Activated T-helper 1 cell treated with anti-CD3 and anti-CD28 coated beads, Interleukin-2, amount 50 U/mL, for 16 hours (primary cell): ENCODE results near the gene DNMBP.
"Not testable (repeated sequence)": the region's sequence is repeated elsewhere in the genome, so short reads cannot be mapped to it uniquely, and the experiment has no call there.

ENCODE experiments used
- DNase-seq, 2 donors: peaks; one replicate each; pipeline ENCODE4 v3.0.0-alpha.2; 2020; ENCODE audit warnings: low read depth in 1 of 2, low spot score in 1 of 2

DNMBP gene

DNA sequence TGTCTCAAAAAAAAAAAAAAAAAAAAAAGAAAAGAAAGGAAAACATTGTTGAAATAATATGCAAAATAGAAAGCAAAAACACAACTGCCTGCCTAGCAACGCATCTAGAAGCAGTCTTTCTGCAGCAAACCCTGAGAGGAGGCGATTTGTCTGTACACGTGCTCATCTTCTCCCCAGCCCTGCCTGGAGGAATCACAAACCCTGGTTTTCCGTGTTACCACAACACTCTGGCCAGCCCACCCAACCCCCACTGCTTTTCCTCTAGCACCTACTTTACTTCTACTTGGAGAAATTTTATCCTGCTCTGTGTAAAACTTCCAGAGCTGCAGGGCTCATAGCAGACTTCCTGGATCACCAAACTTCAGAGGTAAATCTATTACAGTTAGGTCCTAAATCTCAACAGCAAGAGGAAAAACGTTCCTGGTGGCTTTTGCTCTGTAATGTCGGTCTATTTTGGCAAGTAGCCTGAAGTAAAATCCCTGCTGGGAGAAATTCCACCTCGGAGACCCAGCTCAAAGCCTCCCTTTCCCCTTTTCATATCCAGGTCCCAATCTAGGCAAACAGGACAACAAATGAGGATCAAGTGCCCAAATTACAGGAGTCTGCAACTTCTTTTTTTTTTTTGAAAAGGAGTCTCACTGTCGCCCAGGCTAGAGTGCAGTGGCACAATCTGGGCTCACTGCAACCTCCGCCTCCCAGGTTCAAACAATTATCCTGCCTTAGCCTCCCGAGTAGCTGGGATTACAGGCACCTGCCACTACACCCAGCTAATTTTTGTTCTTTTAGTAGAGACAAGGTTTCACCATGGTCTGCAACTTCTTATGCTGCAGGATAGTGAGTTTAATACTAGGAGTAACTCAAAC lies 91.6 kb downstream of the DNMBP start:
- DNase-seq: no peak

- no peak for DNase-seq
Observed at GRCh38 chr10:99916776-99917175, 93.0 kb downstream of the DNMBP start.

GRCh38 chr10:99915414-99915813 lies 94.3 kb downstream of the DNMBP start:
- DNase-seq: no peak

GRCh38 chr10:99914236-99914635 lies 95.5 kb downstream of the DNMBP start:
- no peak for DNase-seq

DNA sequence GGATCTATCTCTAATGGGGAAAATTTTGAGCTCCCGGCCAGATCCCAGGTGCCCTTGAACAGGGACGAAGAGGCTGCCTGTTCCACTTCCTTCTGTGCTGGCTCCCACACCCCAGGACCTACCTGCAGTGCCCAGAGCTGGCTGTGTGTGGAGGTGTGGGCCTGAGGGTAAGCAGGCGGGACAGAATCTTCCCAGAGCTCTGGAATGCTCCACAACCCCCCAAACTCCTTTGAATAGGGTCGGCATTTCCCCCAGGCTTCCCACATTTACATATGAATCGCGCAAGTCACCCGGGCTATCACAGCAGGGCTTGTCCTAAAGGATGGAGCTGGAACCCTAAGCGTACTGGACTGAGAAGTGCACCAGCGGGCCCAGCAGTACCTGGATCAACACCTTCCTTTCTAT lies 95.9 kb downstream of the DNMBP start:
- DNase-seq: no peak

- no peak for DNase-seq
Observed at GRCh38 chr10:99912041-99912440, 97.7 kb downstream of the DNMBP start.

DNA sequence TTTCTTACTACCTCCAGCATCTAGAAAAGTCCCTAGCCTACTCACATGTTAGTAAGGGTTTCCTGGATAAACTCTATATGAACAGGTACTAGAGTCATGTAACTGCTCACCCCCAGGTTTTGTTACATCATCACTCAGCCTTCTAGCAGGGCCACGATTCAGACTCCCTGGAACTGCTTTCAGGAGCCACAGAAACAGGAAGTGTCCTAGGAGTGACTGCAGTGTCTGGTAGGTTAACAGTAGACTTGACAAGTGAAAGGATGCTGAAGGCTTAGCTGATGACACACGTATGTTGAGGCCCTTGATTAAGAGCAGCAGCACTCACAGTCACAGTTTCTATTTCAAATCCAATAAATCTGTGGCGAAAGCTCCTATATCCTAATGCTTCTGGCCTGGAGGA lies 101.2 kb downstream of the DNMBP start:
- DNase-seq: no peak

- no peak for DNase-seq
Observed at GRCh38 chr10:99906470-99906869, 103.3 kb downstream of the DNMBP start.

GRCh38 chr10:99905971-99906370 lies 103.8 kb downstream of the DNMBP start:
- DNase-seq: no peak

GRCh38 chr10:99895867-99896266 lies 113.9 kb downstream of the DNMBP start:
- DNase-seq: no peak

- DNase-seq: not testable (repeated sequence)
Observed at GRCh38 chr10:99895066-99895465, 114.7 kb downstream of the DNMBP start.

DNA sequence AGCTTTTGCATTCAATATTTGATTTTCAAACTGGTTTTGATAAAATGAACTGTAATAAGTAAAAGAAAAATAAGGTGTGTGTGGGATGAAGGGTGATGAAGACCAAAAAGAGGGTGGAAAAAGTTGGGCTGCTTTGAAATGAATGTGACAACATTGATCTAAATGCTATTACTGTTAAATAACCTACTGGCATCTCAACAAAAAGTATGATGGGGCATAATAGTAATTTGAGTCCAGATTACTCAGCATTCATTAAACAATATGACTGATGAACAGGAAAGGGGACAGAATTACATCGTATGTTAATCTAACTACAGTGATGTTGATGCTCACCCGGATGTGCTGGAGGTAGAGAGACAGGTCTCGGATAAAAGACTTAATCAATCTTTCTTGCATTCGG lies 115.1 kb downstream of the DNMBP start:
- DNase-seq: no peak

GRCh38 chr10:99888622-99889021 lies 121.1 kb downstream of the DNMBP start:
- no peak for DNase-seq

DNA sequence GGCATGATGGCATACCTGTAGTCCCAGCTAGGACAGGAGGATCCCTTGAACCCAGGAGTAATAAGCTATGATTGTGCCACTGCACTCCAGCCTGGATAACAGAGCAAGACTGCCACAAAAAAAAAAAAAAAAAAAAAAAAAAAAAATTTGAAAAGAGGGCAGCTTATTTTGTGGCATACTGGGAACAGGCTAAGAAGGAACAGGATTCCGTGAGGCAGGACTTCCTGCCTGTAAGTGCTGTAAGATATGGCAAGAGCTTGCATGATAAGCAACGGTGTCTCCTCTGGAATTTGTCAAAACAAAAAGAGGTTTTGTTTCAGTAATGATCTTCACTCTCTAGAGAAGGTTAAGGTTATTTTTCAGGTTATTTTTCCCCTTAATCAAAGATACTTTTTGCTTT lies 126.2 kb downstream of the DNMBP start:
- no peak for DNase-seq

DNA sequence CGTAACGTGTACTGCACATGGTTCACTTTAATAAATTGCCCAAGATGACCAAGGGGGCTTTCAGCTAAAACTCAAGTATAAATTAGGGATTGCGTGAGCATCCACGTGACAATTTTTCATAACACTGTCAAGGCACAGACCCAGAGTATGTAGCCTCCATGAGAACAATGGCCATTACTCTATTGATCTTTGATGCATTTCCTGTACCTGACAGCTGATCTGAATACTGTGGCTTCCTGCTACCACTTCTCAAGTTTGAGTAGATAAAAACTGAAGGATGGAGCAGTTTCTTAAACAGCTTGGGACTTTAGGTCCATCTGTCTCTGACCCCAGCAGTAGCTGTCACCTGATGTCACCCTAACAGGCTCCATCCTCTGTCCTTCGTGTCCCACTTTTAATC lies 128.4 kb downstream of the DNMBP start:
- DNase-seq: no peak

DNA sequence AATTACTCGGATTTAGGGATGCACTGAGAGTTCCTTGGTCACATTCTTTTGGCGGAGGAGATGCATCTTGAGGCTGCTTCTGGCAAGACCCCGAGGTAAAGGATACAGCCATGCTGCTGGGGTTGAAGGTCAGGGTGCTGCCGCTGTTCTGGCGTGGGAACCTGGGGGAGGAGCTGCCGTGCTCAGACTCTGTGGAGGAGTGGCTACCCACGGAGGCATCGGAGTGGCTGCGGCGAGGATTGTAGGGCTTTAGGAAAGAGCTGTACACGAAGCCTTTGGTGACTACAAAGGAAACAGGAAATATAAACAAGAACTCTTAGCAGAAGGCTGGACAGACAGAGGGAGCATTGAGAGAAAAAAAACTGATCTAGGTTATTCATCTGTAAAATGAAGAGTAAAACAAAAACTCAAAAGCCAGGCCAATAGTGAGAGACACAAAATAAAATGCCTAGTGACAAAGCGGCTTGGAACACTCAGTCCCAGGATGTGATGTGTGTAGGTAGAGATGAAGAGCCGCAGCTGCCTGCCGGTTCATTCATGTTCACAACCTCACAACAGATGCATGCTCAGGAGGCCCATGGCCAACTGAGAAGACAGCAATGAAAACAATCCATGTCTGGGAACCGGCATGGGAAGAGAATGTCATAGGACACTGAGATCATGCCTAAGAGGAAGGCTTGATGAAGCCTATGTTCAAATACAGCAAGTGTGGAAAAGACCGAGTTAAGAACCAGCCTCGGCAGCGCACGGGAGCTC lies 129.5 kb downstream of the DNMBP start:
- DNase-seq: no peak

- DNase-seq: no peak
Observed at GRCh38 chr10:99875473-99875872, 134.3 kb downstream of the DNMBP start.

DNA sequence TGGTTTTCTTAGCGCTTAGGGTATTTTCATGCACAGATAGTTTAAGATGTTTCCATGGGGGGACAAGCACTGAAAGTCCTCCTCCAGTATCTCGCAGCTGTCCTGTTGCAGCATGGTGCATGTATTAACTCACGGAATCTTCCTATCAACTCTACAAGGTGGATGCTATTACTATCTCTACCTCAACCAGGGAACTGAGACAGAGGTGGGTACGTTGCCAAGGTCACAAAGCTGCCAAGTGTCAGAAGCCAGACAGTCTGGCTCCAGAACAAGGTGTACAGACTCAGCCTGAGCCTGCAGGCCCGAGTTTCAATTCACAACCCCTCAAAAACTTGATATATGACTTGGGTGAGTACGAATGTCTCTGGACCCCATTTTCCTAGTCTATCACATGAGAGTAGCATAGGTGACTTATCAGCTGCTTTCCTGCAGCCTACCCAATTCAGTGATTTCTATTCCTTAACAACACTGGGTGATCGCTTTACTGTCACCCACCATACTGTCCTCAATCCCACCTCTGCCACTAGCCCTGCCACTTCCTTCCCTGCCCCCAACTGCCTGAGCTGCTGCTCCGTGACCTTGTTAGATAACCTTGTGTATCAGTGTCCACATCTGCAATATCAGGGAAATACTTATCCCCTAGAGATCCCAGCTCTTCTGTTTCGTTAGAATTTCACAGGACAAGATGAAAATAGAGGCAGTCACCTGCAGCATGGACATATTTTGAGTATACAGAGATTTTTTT lies 135.2 kb downstream of the DNMBP start:
- no peak for DNase-seq

DNA sequence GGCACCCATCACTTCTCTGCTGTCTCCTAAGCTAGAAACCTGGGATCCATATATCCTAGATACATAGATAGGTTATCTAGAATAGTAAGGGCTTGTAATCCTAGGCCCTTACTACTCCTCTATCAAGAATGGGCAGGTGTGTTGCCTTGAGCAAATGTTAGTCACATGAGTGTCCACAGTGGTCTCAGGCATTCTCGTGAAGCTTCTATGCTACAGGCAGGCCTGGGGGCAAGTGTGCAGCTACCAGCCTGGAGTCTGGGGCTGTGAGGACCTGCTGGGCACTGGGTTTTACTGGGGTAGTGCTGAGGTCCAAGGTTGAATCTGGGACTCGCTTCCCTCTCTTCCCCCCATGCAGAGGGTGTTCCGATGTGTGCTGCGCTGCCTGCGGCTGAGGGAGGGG lies 135.9 kb downstream of the DNMBP start:
- DNase-seq: no peak

GRCh38 chr10:99872367-99873162 lies 137.2 kb downstream of the DNMBP start:
- DNase-seq: no peak

GRCh38 chr10:99870123-99870730 lies 139.5 kb downstream of the DNMBP start:
- no peak for DNase-seq
